Trophoblast cell (in vitro differentiated cells and primary cell): ENCODE results near the gene E2F3.

ENCODE experiments used
- DNase-seq, 2 donors: peaks; one replicate each; pipeline ENCODE4 v3.0.0-alpha.2; 2016
- H2AFZ ChIP-seq: 2 replicates; pipeline ENCODE4 v1.6.1; 2013; ENCODE audit warnings: low read length, moderate library complexity, mild to moderate bottlenecking; ENCODE audit not compliant: insufficient read depth, poor library complexity
- H2AK5ac ChIP-seq: 2 replicates; pipeline ENCODE4 v1.6.1; 2013; ENCODE audit warnings: mild to moderate bottlenecking, low read length
- H2BK120ac ChIP-seq: 2 replicates; pipeline ENCODE4 v1.6.1; 2013; ENCODE audit warnings: low read length, mild to moderate bottlenecking, moderate library complexity; ENCODE audit not compliant: insufficient read depth, poor library complexity
- H2BK12ac ChIP-seq: 2 replicates; pipeline ENCODE4 v1.6.1; 2013; ENCODE audit warnings: mild to moderate bottlenecking, low read length, moderate library complexity
- H2BK5ac ChIP-seq: 2 replicates; pipeline ENCODE4 v1.6.1; 2013; ENCODE audit warnings: low read length, low read depth, moderate library complexity, mild to moderate bottlenecking; ENCODE audit not compliant: poor library complexity
- H3K14ac ChIP-seq: 2 replicates; pipeline ENCODE4 v1.6.1; 2013; ENCODE audit warnings: mild to moderate bottlenecking, low read length
- H3K18ac ChIP-seq: 2 replicates; pipeline ENCODE4 v1.6.1; 2013; ENCODE audit warnings: mild to moderate bottlenecking, low read length
- H3K23ac ChIP-seq: 2 replicates; pipeline ENCODE4 v1.6.1; 2013; ENCODE audit warnings: low read length
- H3K27ac ChIP-seq: 2 replicates; pipeline ENCODE4 v1.5.1; 2013; ENCODE audit warnings: low read depth, mild to moderate bottlenecking, inconsistent platforms, low read length, moderate library complexity
- H3K27me3 ChIP-seq: 2 replicates; pipeline ENCODE4 v1.6.1; 2013; ENCODE audit warnings: inconsistent platforms, mild to moderate bottlenecking, low read length, moderate library complexity; ENCODE audit not compliant: insufficient read depth
- H3K36me3 ChIP-seq, 2 experiments: 1 replicate in 1 of 2; 2 replicates in 1 of 2; pipeline ENCODE4 v1.6.1; 2013; ENCODE audit warnings: low read length in 2 of 2, mild to moderate bottlenecking in 2 of 2, moderate library complexity in 1 of 2; ENCODE audit not compliant: insufficient read depth in 2 of 2, control insufficient read depth in 1 of 2
- H3K4ac ChIP-seq: 2 replicates; pipeline ENCODE4 v1.6.1; 2013; ENCODE audit warnings: low read depth, mild to moderate bottlenecking, low read length, moderate library complexity
- H3K4me1 ChIP-seq, 2 experiments: 1 replicate in 1 of 2; 2 replicates in 1 of 2; pipeline ENCODE4 v1.6.1; 2013; ENCODE audit warnings: low read length in 2 of 2, mild to moderate bottlenecking in 2 of 2, moderate library complexity in 1 of 2; ENCODE audit not compliant: insufficient read depth in 2 of 2, control insufficient read depth in 1 of 2
- H3K4me2 ChIP-seq: 2 replicates; pipeline ENCODE4 v1.6.1; 2013; ENCODE audit warnings: inconsistent platforms, mild to moderate bottlenecking, low read length, moderate library complexity
- H3K4me3 ChIP-seq: 2 replicates; pipeline ENCODE4 v1.5.1; 2013; ENCODE audit warnings: mild to moderate bottlenecking, low read depth, low read length, inconsistent platforms
- H3K79me1 ChIP-seq: one replicate; pipeline ENCODE4 v1.6.1; 2013; ENCODE audit warnings: low read length
- H3K79me2 ChIP-seq: 2 replicates; pipeline ENCODE4 v1.6.1; 2013; ENCODE audit warnings: low read length, mild to moderate bottlenecking; ENCODE audit not compliant: control insufficient read depth, insufficient read depth, poor library complexity
- H3K9ac ChIP-seq: 2 replicates; pipeline ENCODE4 v1.6.1; 2013; ENCODE audit warnings: mild to moderate bottlenecking, low read length
- H3K9me3 ChIP-seq: 2 replicates; pipeline ENCODE4 v1.6.1; 2013; ENCODE audit warnings: low read depth, mild to moderate bottlenecking, control low read depth, inconsistent platforms, low read length; ENCODE audit not compliant: insufficient read depth
- H4K12ac ChIP-seq: 2 replicates; pipeline ENCODE4 v1.6.1; 2013; ENCODE audit warnings: low read depth, mild to moderate bottlenecking, low read length, moderate library complexity
- H4K8ac ChIP-seq: 2 replicates; pipeline ENCODE4 v1.6.1; 2013; ENCODE audit warnings: low read depth, mild to moderate bottlenecking, low read length, moderate library complexity
- H4K91ac ChIP-seq: one replicate; pipeline ENCODE4 v1.6.1; 2013; ENCODE audit warnings: low read depth, mild to moderate bottlenecking, low read length, moderate library complexity
- WGBS: extraction: QIAGEN DNeasy Blood & Tissue Kit; methylation state at CpG from one replicate; pipeline ENCODE4 v1.1.7; 2013; ENCODE audit warnings: missing lambda C conversion rate; ENCODE audit not compliant: insufficient read length, insufficient coverage; ENCODE audit errors: extremely low coverage; 5-methylcytosine and 5-hydroxymethylcytosine counted together

E2F3 gene

DNA sequence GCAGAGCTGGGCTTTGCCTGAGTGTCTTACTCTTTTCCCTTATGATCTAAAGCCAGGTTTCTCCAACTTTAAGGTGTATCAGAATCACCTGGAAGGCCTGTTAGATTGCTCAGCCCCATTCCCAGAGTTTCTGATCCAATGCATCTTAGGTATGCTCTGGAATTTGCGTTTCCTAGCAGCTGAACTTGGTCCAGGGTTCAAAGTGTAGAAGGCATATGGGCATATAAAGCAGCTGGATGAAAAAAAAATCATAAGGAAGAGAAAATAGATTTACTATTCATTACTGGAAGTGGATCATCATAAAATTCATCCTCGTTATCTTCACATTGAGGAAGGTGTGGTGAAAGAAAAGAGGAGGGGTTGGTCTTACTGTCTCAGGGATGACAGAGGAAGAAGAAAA, 75.8 kb downstream of the E2F3 start:
- no peak overlapping the region for H3K27ac ChIP-seq
- H3K9me3 ChIP-seq: no peaks in the 10 kb centered on the region
- H3K4me2 ChIP-seq: no peak overlapping the region
- H3K4me1 ChIP-seq: peaks cover 0 to 2% of the 10 kb centered on the region in 2 experiments
- no peak overlapping the region for H3K14ac ChIP-seq
- no peak for DNase-seq
- H3K4me3 ChIP-seq: no peak overlapping the region
- H2BK12ac ChIP-seq: no peak overlapping the region
- no peak overlapping the region for H3K4ac ChIP-seq
- no CpG with 5 or more reads among the region's 2 CpGs for WGBS
- H3K36me3 ChIP-seq: peaks cover 4 to 17% of the 10 kb centered on the region in 2 experiments
- no peak overlapping the region for H3K18ac ChIP-seq
- H3K9ac ChIP-seq: no peak overlapping the region
- H3K79me1 ChIP-seq: no peaks in the 10 kb centered on the region
- H4K8ac ChIP-seq: no peak overlapping the region
- H2BK5ac ChIP-seq: no peak overlapping the region
- H3K23ac ChIP-seq: no peak overlapping the region
- H2AK5ac ChIP-seq: no peak overlapping the region
- no peak overlapping the region for H2BK120ac ChIP-seq
- H3K27me3 ChIP-seq: no peaks in the 10 kb centered on the region
- no peak overlapping the region for H2AFZ ChIP-seq
- no peak overlapping the region for H4K91ac ChIP-seq
- peaks cover 1% of the 10 kb centered on the region for H3K79me2 ChIP-seq
- no peak overlapping the region for H4K12ac ChIP-seq

DNA sequence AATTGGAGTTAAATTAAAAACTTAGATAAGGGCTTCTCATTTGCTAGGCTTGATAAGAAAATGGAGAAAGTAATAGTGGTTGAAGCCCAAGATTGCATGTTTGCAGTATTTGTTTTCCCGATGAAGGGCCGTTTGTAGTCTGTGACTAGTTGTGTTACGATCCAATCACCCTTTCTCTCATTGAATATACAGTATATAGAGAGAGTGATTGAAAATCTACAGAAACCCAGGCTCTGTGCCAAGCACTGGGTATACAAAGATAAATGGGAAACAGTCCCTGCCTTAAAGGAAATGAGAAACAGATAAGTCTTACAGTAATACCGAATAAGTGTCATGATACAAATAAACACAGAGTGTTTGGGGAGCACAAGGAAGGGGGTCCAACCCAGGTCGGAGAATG, 77.4 kb downstream of the E2F3 start:
- Histone ChIP-seq H3K27ac (no peak overlapping the region), H2BK12ac (no peak overlapping the region), H3K9ac (no peak overlapping the region), H3K27me3 (no peaks in the 10 kb centered on the region), H3K14ac (no peak overlapping the region), H3K4me3 (no peak overlapping the region), H2BK120ac (no peak overlapping the region), H3K9me3 (no peaks in the 10 kb centered on the region), H3K18ac (no peak overlapping the region), H4K91ac (no peak overlapping the region), H2BK5ac (no peak overlapping the region), H3K4ac (no peak overlapping the region), H3K23ac (no peak overlapping the region), H2AFZ (no peak overlapping the region), H3K79me2 (no peaks in the 10 kb centered on the region), H2AK5ac (no peak overlapping the region), H4K12ac (no peak overlapping the region), H3K36me3 (peaks cover 8 to 21% of the 10 kb centered on the region in 2 experiments), H4K8ac (no peak overlapping the region), H3K4me2 (no peak overlapping the region), H3K79me1 (no peaks in the 10 kb centered on the region), H3K4me1 (peaks cover 0 to 2% of the 10 kb centered on the region in 2 experiments)
- WGBS: no CpG with 5 or more reads among the region's 5 CpGs
- no peak for DNase-seq

DNA sequence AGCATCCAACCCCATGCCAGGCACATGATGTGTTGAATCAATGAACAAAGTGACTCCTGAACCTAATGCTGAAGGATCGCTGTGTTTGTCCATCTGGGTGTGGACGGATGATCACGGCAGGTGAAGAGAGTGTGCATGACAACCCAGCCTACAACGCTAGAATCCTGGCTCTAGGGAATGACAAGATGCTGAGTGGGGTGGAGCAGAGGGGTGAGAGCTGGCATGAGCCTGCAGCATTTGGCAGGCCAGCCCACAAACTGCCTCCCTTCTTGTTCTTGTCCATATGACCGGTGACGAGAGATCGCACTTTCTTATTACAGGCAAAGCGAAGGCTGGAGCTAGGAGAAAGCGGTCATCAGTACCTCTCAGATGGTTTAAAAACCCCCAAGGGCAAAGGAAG, 77.8 kb downstream of the E2F3 start:
- H3K9me3 ChIP-seq: no peaks in the 10 kb centered on the region
- H3K14ac ChIP-seq: no peak overlapping the region
- H3K27ac ChIP-seq: no peak overlapping the region
- H3K27me3 ChIP-seq: no peaks in the 10 kb centered on the region
- peaks cover 8 to 21% of the 10 kb centered on the region in 2 experiments for H3K36me3 ChIP-seq
- no peak for DNase-seq
- no peak overlapping the region for H4K12ac ChIP-seq
- H2AK5ac ChIP-seq: no peak overlapping the region
- H3K4me3 ChIP-seq: no peak overlapping the region
- no peak overlapping the region for H2BK120ac ChIP-seq
- no peak overlapping the region for H4K91ac ChIP-seq
- H2BK5ac ChIP-seq: no peak overlapping the region
- no peak overlapping the region for H3K4me2 ChIP-seq
- H3K18ac ChIP-seq: no peak overlapping the region
- peaks cover 0 to 2% of the 10 kb centered on the region in 2 experiments for H3K4me1 ChIP-seq
- H3K9ac ChIP-seq: no peak overlapping the region
- no peaks in the 10 kb centered on the region for H3K79me2 ChIP-seq
- H4K8ac ChIP-seq: no peak overlapping the region
- no peaks in the 10 kb centered on the region for H3K79me1 ChIP-seq
- no peak overlapping the region for H2AFZ ChIP-seq
- no peak overlapping the region for H2BK12ac ChIP-seq
- no CpG with 5 or more reads among the region's 9 CpGs for WGBS
- H3K4ac ChIP-seq: no peak overlapping the region
- no peak overlapping the region for H3K23ac ChIP-seq

DNA sequence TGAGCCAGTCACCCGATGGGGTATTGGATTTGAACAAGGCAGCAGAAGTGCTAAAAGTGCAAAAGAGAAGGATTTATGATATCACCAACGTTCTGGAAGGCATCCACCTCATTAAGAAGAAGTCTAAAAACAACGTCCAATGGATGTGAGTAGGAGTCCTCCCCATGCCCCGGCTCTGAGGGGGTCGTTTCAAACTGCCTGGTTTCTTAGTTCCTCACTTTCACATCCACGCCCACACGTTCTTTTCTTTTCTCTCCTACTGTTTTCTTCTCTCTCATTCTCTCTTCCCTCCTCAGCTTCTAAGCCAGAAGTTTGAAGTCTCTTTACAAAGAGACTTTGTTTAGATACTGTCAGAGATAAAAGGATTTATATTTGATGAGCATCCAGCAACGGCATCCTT, 79.6 kb downstream of the E2F3 start:
- no CpG with 5 or more reads among the region's 8 CpGs for WGBS
- no peak for DNase-seq
- no peak overlapping the region for H3K4me2 ChIP-seq

More for the DNA sequence above, 79.6 kb downstream of the E2F3 start:
- no peak overlapping the region for H2BK12ac ChIP-seq
- no peak overlapping the region for H3K4ac ChIP-seq
- H4K12ac ChIP-seq: no peak overlapping the region
- H3K27ac ChIP-seq: no peak overlapping the region
- H4K8ac ChIP-seq: no peak overlapping the region
- H2AK5ac ChIP-seq: no peak overlapping the region
- H3K79me2 ChIP-seq: no peaks in the 10 kb centered on the region
- no peak overlapping the region for H2BK5ac ChIP-seq
- no peak overlapping the region for H3K9ac ChIP-seq
- no peak overlapping the region for H2AFZ ChIP-seq
- H3K9me3 ChIP-seq: no peaks in the 10 kb centered on the region
- H3K4me3 ChIP-seq: no peak overlapping the region
- no peak overlapping the region for H3K23ac ChIP-seq
- no peak overlapping the region for H4K91ac ChIP-seq
- no peak overlapping the region for H3K14ac ChIP-seq
- no peaks in the 10 kb centered on the region for H3K27me3 ChIP-seq
- H2BK120ac ChIP-seq: no peak overlapping the region
- H3K18ac ChIP-seq: no peak overlapping the region
- H3K36me3 ChIP-seq: peaks cover 11 to 21% of the 10 kb centered on the region in 2 experiments
- no peaks in the 10 kb centered on the region for H3K4me1 ChIP-seq
- H3K79me1 ChIP-seq: no peaks in the 10 kb centered on the region
